Lower leg skin (tissue), 4 donors: Measurements from ENCODE around the gene GSDMA. TPM values are rescaled to one million over a fixed set of nuclear protein-coding genes. Genes with fewer than 3 reads are reported as not detected.

Experiments used
- DNase-seq, 2 donors: peaks; one replicate each; pipeline ENCODE4 v3.0.0-alpha.2; 2019; ENCODE audit warnings: low spot score in 2 of 2
- H3K4me3 ChIP-seq: fragments of 200-600 bp; sonication (generic); 2 replicates; pipeline ENCODE4 v1.5.1; 2017; ENCODE audit warnings: mild to moderate bottlenecking, low read depth; ENCODE audit not compliant: poor library complexity, severe bottlenecking
- CTCF ChIP-seq, 3 donors: fragments of 450-650 bp; IDR thresholded peaks; one replicate each; pipeline ENCODE4 v1.5.1; 2016; ENCODE audit warnings: antibody characterized with exemption in 3 of 3, mild to moderate bottlenecking in 3 of 3, moderate library complexity in 2 of 3
- POLR2A ChIP-seq, 2 donors: fragments of 450-650 bp; IDR thresholded peaks; one replicate each; pipeline ENCODE4 v1.6.1; 2016 to 2017; ENCODE audit warnings: antibody characterized with exemption in 2 of 2, mild to moderate bottlenecking in 1 of 2, moderate library complexity in 1 of 2
- WGBS, 2 donors: methylation state at CpG; one replicate each; pipeline ENCODE4 v1.1.5; 2018; 5-methylcytosine and 5-hydroxymethylcytosine counted together
- intact Hi-C: fragments of 100-400 bp; cut with DNase I; formaldehyde crosslinking; loops from one replicate; pipeline ENCODE4 v1.15.0; 2023; ENCODE audit warnings: low total_unique reads
- total RNA-seq, 4 donors: library from RNA; depleted of rRNA; stranded (reverse); fragments of >200 nt; gene quantifications; one replicate each; pipeline ENCODE4 v1.1.0, GENCODE V29; 2016

The GSDMA gene
- total RNA-seq, 4 donors from 2014 or later, result 146 to 271 (median 163) TPM

GRCh38 chr17:39988206-39988810, 25.5 kb downstream of the GSDMA start:
- intact Hi-C loops, result no loop called here
- WGBS, 2 donors, result 86 to 93% methylated on average over 11 of the region's 11 CpGs
- no peak for TF ChIP-seq CTCF (IDR thresholded peaks at IDR 0.05)
- no peak for TF ChIP-seq POLR2A (IDR thresholded peaks at IDR 0.05)
- no peak overlapping the region for H3K4me3 ChIP-seq
- DNase-seq, result no peak

DNA sequence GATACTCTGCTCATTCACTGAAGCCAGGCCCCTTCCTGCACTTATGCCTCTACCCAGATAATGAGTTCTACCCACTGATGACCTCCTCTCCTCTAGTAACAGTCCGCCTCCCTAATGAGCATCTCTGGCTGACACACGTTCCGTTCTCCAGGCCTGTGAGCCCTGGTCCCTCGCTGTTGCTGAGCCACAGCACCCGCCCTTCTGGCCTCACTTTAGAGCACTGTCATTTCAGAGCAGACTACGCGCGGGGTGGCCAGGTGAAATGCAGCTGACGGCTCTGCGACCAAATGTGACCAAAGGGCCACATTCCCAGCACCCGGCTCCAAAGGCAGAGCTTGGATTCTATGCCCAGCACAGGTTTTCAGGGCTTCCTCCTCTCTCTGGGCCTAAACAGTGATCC, 31.6 kb downstream of the GSDMA start:
- no peak for DNase-seq
- WGBS, 2 donors, result 93 to 94% methylated on average over 11 of the region's 11 CpGs
- intact Hi-C loops, result no loop called here
- H3K4me3 ChIP-seq, result no peak overlapping the region
- TF ChIP-seq POLR2A (IDR thresholded peaks at IDR 0.05), result no peak
- no peak for TF ChIP-seq CTCF (IDR thresholded peaks at IDR 0.05)

DNA sequence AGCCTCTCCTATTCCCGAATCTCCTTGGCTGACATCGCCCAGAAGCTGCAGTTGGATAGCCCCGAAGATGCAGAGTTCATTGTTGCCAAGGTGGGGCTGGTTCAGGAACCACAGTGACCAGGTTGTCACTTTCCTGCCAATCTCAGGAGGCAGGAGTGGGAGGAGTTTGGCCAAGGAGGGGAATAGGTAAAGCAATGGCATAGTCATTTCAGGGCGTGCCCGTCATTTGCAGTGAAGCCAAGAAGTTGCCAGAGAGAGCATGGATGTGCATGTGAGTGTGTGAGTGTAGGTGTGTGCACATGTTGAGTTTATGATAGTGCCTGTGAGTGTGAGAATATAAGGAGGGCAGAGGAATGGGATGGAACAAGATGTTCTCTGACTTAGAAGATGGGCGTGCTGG, 32.6 kb downstream of the GSDMA start:
- WGBS, 2 donors, result 58 to 59% methylated on average over 6 of the region's 6 CpGs
- no peak overlapping the region for H3K4me3 ChIP-seq
- peak in 1 of 2 donors; percentile 49 for DNase-seq
- TF ChIP-seq CTCF (IDR thresholded peaks at IDR 0.05) (no peak), POLR2A (IDR thresholded peaks at IDR 0.05) (no peak)
- intact Hi-C loops, result no loop called here

DNA sequence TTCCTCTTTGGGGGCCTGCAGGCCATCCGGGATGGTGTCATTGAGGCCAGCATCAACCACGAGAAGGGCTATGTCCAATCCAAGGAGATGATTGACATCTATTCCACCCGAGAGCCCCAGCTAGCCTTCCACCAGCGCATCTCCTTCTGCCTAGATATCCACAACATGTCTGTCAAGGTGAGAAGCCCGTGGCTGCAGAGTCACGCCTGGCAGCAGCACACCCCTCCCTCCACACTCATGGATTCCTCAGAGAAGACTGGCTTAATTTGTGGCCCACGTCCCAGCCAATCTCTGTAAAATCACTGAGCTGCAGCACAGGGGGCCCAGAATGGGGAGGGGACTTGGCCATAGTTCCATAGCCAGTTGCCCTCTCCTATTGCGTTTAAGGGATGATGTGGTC, 33.4 kb downstream of the GSDMA start:
- no peak overlapping the region for H3K4me3 ChIP-seq
- no peak for DNase-seq
- WGBS, 2 donors, result 71 to 78% methylated on average over 6 to 8 of the region's 8 CpGs
- TF ChIP-seq CTCF (IDR thresholded peaks at IDR 0.05), result no peak
- no peak for TF ChIP-seq POLR2A (IDR thresholded peaks at IDR 0.05)
- intact Hi-C loops, result no loop called here

DNA sequence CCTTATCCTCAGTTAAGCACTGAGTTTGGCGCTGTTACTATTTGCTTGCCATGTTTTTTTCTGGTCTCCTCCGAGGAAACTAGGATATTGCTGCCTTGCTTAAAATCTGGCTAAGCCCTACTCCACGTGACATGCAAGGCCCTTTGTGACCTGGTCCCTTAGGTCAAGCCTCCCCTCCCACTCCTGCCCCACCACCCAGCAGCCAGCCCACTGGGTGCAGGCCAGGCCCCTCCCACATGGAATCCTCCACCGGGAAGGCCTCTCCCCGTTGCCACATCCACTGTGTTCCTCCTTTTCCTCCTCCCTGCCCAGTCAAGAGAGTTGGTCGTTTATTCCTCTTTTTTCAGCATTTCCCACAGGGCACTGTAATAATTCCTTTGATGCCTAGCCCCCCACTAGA, 34.0 kb downstream of the GSDMA start:
- H3K4me3 ChIP-seq, result no peak overlapping the region
- no peak for TF ChIP-seq POLR2A (IDR thresholded peaks at IDR 0.05)
- no peak for TF ChIP-seq CTCF (IDR thresholded peaks at IDR 0.05)
- 40 to 50% methylated on average over 6 of the region's 6 CpGs for WGBS, 2 donors
- intact Hi-C loops, result no loop called here
- DNase-seq, result peak in 1 of 2 donors; percentile 43

GRCh38 chr17:39997543-39997942, 34.7 kb downstream of the GSDMA start:
- 65 to 69% methylated on average over 3 to 4 of the region's 4 CpGs for WGBS, 2 donors
- H3K4me3 ChIP-seq, result no peak overlapping the region

More at GRCh38 chr17:39997543-39997942, 34.7 kb downstream of the GSDMA start:
- no peak for TF ChIP-seq CTCF (IDR thresholded peaks at IDR 0.05)
- DNase-seq, result no peak
- intact Hi-C loops, result no loop called here
